IPS DF 4.7 (cell line): ENCODE data around the gene SPN.
"Not testable (repeated sequence)": the region's sequence is repeated elsewhere in the genome, so short reads cannot be mapped to it uniquely, and the experiment has no call there.

ENCODE experiments used
- DNase-seq: peaks from one replicate; pipeline ENCODE4 v3.0.0-alpha.2; 2013; ENCODE audit warnings: low spot score; ENCODE audit errors: extremely low read depth

Gene SPN

DNA sequence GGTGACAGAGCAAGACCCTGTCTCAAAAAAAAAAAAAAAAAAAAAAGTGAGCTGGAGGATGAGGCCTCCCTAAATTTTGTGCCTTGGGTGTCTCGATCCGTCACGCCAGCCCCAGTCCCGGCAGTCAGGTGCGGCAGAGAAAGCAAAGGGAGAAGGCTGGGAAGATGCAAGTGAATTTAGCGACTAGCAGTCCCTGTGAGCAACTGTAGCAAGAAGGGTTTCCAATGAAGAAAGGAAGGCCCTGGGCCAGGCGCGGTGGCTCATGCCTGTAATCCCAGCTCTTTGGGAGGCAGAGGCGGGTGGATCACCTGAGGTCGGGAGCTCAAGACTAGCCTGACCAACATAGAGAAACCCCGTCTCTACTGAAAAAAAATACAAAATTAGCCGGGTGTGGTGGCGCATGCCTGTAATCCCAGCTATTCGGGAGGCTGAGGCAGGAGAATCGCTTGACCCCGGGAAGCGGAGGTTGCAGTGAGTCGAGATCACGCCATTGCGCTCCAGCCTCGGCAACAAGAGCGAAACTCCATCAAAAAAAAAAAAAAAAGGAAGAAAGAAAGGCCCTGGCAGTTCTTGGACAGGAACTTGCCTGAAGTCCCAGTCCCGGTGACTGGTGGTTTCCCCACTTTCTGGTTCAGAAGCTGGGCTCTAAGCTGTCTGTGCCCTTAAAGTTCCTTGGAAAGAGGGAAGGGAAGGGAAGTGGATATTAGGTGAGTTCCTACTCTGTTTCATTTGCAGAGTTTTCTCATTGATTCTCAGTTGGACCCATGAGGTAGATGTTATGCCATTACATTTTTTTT is 14.1 kb downstream of the SPN start:
- DNase-seq, result no peak

- no peak for DNase-seq
Measured at GRCh38 chr16:29678691-29679267, 15.7 kb downstream of the SPN start, which contains the start of gene QPRT. Gene QPRT, plus strand, starts transcription at chr16:29679180. Its CDS starts 18 bp downstream, at chr16:29679198.

DNA sequence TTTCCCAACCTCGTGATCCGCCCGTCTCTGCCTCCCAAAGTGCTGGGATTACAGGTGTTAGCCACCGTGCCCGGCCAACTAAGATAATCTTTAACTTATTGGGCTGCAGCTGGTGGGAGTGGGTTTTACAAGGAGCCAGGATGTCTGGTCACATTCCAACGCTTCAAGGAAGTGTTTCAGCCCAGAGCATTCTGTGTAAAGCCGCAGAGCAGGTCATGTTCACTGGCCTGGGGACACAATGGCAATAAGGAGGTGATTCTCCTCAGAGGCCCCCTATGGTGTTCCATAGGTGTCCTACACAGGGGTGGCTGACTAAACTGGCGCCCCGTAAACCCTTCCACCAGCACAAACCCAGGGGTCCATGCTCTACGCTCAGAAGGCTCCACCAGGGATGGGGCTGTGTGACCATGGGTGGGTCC is 17.1 kb downstream of the SPN start:
- no peak for DNase-seq

- no peak for DNase-seq
Measured at GRCh38 chr16:29683543-29684090, 20.6 kb downstream of the SPN start.

DNA sequence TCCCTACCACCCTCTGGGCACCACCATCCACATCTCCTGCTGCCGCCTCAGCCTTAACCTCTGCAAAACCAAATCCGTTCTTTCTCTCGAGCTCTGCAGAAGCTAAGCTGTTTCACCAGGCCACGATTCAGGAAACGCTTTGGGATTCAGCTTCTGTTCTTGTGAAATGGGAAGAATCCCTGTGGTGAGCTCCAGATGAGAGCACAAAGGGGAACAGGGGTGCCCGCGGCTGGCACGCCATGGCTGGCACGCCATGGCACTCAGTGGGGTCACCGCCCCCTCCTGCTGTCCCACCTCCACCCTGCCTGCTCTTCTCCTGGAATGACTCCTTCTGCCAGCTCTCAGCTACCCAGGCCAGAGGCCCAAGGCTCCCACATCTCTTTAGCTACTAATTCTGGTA is 21.6 kb downstream of the SPN start:
- DNase-seq, result no peak

DNA sequence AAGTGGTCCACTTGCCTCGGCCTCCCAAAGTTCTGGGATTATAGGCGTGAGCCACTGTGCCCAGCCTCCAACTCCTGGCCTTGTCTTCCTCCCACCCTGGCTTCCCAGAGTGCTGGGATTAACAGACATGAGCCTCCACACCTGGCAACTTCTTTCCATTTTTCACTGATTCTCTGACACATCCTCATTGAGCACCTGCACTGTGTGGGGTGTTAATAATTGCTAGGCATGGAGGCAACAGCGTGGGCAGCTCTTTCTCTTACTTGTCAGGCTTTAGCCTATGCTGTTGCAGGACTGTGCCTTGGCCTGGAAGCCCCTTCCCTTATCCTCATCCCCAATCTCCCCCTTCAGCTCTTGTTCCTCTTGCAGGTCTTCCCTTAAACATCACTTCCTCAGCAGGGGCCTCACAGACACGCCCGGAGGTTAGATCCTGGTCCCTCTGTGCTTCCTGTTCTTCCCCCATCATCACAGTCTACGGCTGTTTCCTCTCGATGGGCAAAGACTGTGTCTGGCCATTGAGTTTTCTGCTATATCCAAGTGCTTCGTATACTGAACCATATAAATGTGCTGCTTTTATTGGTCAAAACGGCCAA is 23.8 kb downstream of the SPN start:
- no peak for DNase-seq

DNA sequence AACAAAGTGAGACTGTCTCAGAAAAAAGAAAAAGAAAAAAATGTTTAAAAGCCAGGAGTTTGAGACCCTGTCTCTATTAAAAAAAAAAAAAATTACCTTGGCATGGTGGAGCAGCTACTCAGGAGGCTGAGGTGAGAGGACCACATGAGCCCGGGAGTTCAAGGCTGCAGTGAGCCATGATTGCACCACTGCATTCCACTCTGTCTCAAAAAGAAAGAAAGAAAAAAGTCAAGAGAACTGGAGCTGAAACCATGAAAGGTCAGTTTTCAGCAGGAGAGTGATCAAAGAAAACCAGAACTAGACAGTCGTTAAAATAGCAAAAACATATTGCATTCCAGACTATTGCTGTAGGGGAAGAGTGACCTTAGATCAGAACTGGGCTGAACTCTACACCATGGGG is 24.7 kb downstream of the SPN start:
- DNase-seq, result no peak

DNA sequence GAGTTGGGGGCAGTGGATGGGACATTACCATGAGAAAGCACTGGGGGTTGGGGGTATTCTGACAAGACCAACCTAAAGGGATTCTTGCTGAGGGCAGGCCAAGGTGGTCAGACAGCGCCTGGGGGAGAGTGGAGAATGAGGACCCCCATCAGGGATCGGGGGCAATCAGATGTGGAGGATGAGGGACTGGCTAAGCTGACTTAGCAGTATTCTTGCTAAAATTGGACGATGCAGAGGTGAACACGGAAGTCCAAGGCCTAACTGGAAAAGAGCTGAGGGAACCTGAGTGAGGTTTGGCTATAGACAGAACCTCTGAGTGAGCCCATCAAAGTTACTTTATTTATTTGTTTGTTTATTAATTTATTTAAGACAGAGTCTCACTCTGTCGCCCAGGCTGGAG is 25.1 kb downstream of the SPN start:
- DNase-seq, result no peak

DNA sequence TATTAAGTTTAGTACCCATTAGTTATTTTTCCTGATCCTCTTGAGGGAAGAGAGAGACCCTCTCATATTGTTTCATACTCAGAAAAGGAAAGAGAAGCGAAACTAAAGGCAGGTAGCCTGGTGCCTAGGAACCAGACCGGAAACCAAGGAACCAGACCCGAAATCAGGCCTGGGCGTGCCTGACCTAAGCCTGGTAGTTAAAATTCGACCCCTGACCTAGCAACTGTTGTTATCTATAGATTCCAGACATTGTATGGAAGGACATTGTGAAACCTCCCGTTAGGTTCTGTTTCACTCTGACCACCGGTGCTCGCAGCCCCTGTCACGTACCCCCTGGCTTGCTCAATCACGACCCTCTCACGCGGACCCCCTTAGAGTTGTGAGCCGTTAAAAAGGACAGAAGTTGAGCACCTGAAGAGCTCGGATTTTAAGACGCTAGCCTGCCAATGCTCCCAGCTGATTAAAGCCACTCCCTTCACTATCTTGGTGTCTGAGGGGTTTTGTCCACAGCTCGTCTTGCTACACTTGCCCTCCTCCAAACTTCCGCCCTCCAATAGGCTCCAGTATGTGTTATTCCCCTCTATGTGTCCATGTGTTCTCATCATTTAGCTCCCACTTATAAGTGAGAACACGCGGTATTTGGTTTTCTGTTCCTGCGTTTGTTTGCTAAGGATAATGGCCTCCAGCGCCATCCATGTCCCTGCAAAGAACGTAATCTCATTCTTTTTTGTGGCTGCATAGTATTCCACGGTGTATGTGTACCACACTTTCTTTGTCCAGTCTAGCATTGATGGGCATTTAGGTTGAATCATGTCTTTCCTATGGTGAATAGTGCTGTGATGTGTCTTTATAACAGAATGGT is 26.7 kb downstream of the SPN start:
- DNase-seq, result not testable (repeated sequence)

DNA sequence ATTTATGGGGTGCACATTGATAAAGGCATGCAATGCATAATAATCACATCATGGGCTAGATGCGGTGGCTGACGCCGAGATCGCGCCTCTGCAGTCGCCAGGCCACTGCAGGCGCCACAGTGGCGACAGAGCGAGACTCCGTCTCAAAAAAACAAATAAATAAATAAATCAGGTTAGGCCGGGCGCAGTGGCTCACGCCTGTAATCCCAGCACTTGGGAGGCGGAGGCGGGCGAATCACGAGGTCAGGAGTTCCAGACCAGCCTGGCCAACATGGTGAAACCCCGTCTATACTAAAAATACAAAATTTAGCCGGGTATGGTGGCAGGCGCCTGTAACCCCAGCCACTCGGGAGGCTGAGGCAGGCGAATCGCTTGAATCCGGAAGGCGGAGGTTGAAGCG is 29.6 kb downstream of the SPN start:
- DNase-seq, result not testable (repeated sequence)

DNA sequence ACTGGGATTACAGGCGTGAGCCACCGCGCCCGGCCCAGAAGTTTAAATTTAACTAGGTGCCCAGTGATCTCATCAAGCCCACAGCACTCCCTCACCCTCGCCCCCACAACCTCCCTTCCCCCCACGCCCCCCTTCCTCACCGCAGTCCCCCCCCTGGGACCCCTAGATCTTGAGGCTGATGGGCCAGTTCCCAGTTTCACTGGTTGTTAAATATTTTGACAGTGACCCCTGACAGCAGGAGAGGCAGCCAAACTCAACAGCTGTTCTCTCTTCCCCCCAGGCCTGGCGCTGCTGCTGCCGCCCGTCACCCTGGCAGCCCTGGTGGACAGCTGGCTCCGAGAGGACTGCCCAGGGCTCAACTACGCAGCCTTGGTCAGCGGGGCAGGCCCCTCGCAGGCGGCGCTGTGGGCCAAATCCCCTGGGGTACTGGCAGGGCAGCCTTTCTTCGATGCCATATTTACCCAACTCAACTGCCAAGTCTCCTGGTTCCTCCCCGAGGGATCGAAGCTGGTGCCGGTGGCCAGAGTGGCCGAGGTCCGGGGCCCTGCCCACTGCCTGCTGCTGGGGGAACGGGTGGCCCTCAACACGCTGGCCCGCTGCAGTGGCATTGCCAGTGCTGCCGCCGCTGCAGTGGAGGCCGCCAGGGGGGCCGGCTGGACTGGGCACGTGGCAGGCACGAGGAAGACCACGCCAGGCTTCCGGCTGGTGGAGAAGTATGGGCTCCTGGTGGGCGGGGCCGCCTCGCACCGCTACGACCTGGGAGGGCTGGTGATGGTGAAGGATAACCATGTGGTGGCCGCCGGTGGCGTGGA is 31.5 kb downstream of the SPN start:
- no peak for DNase-seq

- DNase-seq, result not testable (repeated sequence)
Measured at GRCh38 chr16:29695675-29696074, 32.6 kb downstream of the SPN start.

- DNase-seq, result no peak
Measured at GRCh38 chr16:29696881-29697331, 33.9 kb downstream of the SPN start.

- DNase-seq, result no peak
Measured at GRCh38 chr16:29697391-29697790, 34.3 kb downstream of the SPN start.

DNA sequence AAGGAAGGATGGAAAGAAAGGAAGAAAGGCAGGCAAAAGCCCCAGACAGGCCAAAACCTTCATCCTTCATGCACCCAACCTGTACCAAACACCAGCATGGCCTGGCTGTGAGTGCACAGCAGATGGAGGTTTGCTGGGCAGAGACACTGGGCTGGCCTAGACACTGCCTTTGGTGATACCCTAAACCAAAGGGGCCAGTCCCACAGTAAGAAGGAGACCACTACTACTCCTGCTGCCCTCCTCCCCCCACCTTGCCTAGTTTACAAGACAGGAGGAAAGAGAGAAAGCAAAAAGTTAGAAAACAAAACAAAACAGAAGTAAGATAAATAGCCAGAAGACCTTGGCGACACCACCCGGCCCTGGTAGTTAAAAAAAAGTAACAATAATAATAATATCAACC is 35.0 kb downstream of the SPN start:
- DNase-seq, result no peak

DNA sequence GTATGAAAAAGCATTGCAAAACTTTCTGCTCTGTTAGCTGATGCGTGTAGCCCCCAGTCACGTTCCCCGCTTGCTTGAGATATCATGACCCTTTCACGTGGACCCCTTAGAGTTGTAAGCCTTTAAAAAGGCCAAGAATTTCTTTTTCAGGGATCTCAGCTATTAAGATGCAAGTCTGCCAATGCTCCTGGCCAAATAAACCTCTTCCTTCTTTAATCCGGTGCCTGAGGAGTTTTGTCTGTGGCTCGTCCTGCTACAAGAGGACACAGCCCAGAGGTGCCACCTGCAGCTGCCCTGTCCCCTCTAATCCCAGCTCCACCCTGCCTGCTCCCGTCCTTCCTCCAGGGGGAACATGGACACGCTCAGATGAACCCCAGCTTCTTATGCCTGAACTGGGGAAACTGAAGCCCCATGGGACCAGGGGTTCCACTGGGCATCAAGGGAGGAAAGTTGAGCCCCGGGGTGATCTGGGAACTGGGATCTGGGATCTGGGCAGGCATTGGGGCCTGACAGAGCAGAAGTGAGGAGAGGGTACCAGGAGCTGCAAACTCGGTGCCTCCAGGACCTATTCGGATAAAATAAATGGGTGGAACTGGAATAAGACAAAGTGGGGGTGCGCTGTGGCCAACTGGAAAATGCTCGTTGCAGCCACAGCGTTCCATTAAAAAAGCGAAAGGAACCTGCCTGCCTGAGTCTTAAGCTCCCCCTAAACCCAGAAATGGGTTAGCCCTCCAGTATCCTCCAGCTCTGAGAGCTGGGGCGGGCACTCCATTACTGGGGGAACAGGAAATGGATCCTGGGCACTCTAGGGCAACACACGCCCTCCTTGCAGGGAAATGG is 35.7 kb downstream of the SPN start:
- no peak for DNase-seq

- no peak for DNase-seq
Measured at GRCh38 chr16:29699324-29700219, 36.5 kb downstream of the SPN start.

- no peak for DNase-seq
Measured at GRCh38 chr16:29700253-29700987, 37.4 kb downstream of the SPN start.
